C4-2B (cell line): ENCODE data around the gene DNAH3.
"Not testable (repeated sequence)": the region's sequence is repeated elsewhere in the genome, so short reads cannot be mapped to it uniquely, and the experiment has no call there.

Experiments used
- ZFX ChIP-seq: fragments of 450-650 bp; IDR thresholded peaks from 2 replicates; pipeline ENCODE4 v1.6.1; 2017
- TF ChIP-seq, protein P1 (sequence below): fragments of 450-650 bp; conservative IDR thresholded peaks from 2 replicates; pipeline ENCODE4 v1.5.1; 2017; ENCODE audit warnings: mild to moderate bottlenecking

DNA sequence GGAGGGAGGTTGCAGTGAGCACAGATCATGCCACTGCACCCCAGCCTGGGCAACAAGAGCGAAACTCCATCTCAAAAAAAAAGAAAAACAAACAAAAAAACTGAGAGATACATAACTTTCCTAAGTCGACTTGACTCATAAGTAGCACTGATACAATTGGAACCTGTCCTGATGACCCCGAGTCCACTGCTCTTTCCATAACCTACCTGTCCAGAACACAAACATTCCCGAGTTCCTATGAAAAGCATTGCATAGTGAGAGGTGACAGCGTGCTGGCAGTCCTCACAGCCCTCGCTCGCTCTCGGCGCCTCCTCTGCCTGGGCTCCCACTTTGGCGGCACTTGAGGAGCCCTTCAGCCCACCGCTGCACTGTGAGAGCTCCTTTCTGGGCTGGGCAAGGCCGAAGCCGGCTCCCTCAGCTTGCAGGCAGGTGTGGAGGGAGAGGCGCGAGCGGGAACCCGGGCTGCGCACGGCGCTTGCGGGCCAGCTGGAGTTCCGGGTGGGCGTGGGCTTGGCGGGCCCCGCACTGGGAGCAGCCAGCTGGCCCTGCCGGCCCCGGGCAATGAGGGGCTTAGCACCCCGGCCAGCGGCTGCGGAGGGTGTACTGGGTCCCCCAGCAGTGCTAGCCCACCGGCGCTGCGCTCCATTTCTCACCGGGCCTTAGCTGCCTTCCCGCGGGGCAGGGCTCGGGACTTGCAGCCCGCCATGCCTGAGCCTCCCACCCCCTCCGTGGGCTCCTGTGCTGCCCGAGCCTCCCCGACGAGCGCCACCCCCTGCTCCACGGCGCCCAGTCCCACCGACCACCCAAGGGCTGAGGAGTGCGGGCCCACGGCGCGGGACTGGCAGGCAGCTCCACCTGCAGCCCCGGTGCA lies 1.7 kb upstream of the DNAH3 start:
- TF ChIP-seq, protein P1, sequence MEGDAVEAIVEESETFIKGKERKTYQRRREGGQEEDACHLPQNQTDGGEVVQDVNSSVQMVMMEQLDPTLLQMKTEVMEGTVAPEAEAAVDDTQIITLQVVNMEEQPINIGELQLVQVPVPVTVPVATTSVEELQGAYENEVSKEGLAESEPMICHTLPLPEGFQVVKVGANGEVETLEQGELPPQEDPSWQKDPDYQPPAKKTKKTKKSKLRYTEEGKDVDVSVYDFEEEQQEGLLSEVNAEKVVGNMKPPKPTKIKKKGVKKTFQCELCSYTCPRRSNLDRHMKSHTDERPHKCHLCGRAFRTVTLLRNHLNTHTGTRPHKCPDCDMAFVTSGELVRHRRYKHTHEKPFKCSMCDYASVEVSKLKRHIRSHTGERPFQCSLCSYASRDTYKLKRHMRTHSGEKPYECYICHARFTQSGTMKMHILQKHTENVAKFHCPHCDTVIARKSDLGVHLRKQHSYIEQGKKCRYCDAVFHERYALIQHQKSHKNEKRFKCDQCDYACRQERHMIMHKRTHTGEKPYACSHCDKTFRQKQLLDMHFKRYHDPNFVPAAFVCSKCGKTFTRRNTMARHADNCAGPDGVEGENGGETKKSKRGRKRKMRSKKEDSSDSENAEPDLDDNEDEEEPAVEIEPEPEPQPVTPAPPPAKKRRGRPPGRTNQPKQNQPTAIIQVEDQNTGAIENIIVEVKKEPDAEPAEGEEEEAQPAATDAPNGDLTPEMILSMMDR: not testable (repeated sequence)
- TF ChIP-seq ZFX: not testable (repeated sequence)
